ENCODE results near the gene ARFGEF2. TPM values are rescaled to one million over a fixed set of nuclear protein-coding genes. Genes with fewer than 3 reads are reported as not detected.

ARFGEF2 gene
- total and polyA plus RNA-seq, 2 of the 4 experiments (the other 2 are of a cell fraction) = 10.3 to 39.1 TPM

GRCh38 chr20:49028684-49029083, 107.2 kb downstream of the ARFGEF2 start:
- H2BK5ac ChIP-seq (ENCODE audit: low read depth, low read length, poor library complexity, severe bottlenecking) = no peak overlapping the region
- no peak overlapping the region for H4K8ac ChIP-seq (ENCODE audit: low read depth in 2 of 2, low read length in 2 of 2)
- ATAC-seq (ENCODE audit: low read depth) (peak; percentile 87), DNase-seq (peak; percentile 41)
- no peaks in the 10 kb centered on the region for H3K27me3 ChIP-seq (ENCODE audit: control insufficient read depth, insufficient read depth, low read length)
- intact Hi-C loops (cut with micrococcal nuclease) (no loop called here), dilution Hi-C loops (cut with HindIII; ENCODE audit: low sequenced_read_pairs, unreplicated experiment) (no loop called here), in situ Hi-C loops (cut with MboI; ENCODE audit: low sequenced_read_pairs) (no loop called here)
- H3K18ac ChIP-seq (ENCODE audit: low read depth, low read length) = no peak overlapping the region
- no peak overlapping the region for H2AK5ac ChIP-seq (ENCODE audit: low read depth, low read length)
- TF ChIP-seq RAD21 (IDR thresholded peaks at IDR 0.05; ENCODE audit: low read length) (peak; percentile 25; the same call in 1 of the 2 replicates), RCOR1 (IDR thresholded peaks at IDR 0.05; ENCODE audit: insufficient replicate concordance, low read length) (no peak), BHLHE40 (IDR thresholded peaks at IDR 0.05; ENCODE audit: low read depth, low read length) (no peak), CTCF (conservative IDR thresholded peaks at IDR 0.05; ENCODE audit: low read depth, low read length) (peak; percentile 35), NFE2L2 (IDR thresholded peaks at IDR 0.05; ENCODE audit: low read depth, low read length) (no peak), ELK1 (IDR thresholded peaks at IDR 0.05; ENCODE audit: borderline replicate concordance, low read depth, low read length) (no peak), CHD1 (IDR thresholded peaks at IDR 0.05; ENCODE audit: low read depth, low read length) (no peak)
- ChIA-PET POLR2A (ENCODE audit: unreplicated experiment) (no interaction called here), CTCF (interaction anchor here (0.6 to 1.0 kb wide), 2 partner anchors 10 to 13 kb away, joined by 3 read pairs; no protein-coding TSS in a partner anchor)
- H3K14ac ChIP-seq (replicated peaks; ENCODE audit: low read depth, low read length) = no peak overlapping the region
- no TSS peak for BruUV-seq (replicated peaks)
- no peak overlapping the region for H4K91ac ChIP-seq (ENCODE audit: insufficient read depth, low read depth, low read length)
- H3K27ac ChIP-seq (ENCODE audit: insufficient read depth, low read length) = 0 out of 2 replicates have a peak overlapping the region, but pooled peaks have one; percentile 5
- H3K79me1 ChIP-seq (ENCODE audit: low read depth in 1 of 2, low read length in 2 of 2) = no peaks in the 10 kb centered on the region; a peak in 1 of 4 replicates
- H2BK20ac ChIP-seq (ENCODE audit: low read depth, low read length) = no peak overlapping the region
- H3K23ac ChIP-seq (ENCODE audit: low read depth, low read length) = no peak overlapping the region
- H3K4ac ChIP-seq (ENCODE audit: low read depth, low read length) = no peak overlapping the region
- WGBS, 2 experiments (ENCODE audit: extremely low coverage in 2 of 2, insufficient read length in 1 of 2) = 70% methylated on average over 2 of the region's 2 CpGs; no CpG with 5 or more reads in 1 of the 2 experiments
- no peaks in the 10 kb centered on the region for H3K9me3 ChIP-seq (ENCODE audit: control insufficient read depth, insufficient read depth, low read length)
- H4K5ac ChIP-seq (ENCODE audit: low read depth, low read length) = no peak overlapping the region
- no peaks in the 10 kb centered on the region for H3K9me1 ChIP-seq (ENCODE audit: insufficient read depth, low read length)
- H2BK120ac ChIP-seq (ENCODE audit: low read depth, low read length) = no peak overlapping the region
- no peaks in the 10 kb centered on the region for H4K20me1 ChIP-seq (ENCODE audit: insufficient read depth, low read length)
- H3K4me3 ChIP-seq (ENCODE audit: insufficient read depth, low read depth, low read length) = no peak overlapping the region
- H3K56ac ChIP-seq (ENCODE audit: extremely low read depth, insufficient read depth, low read length) = no peak overlapping the region
- H3K4me2 ChIP-seq (ENCODE audit: low read depth, low read length) = no peak overlapping the region
- H3K9ac ChIP-seq (ENCODE audit: low read depth, low read length) = no peak overlapping the region
- no peak overlapping the region for H2AK9ac ChIP-seq (replicated peaks; ENCODE audit: low read depth, low read length, poor library complexity)
- H3K4me1 ChIP-seq (ENCODE audit: control insufficient read depth, insufficient read depth, low read length) = peaks cover 1% of the 10 kb centered on the region; the same call in 1 of the 2 replicates
- H3K36me3 ChIP-seq (ENCODE audit: control insufficient read depth, insufficient read depth, low read length) = peaks cover 36% of the 10 kb centered on the region
- H2BK15ac ChIP-seq (ENCODE audit: low read depth, low read length) = no peak overlapping the region
- no peak overlapping the region for H2AFZ ChIP-seq (replicated peaks; ENCODE audit: low read length, poor library complexity)

Data from IMR-90 (cell line).